MCF 10A (cell line): Measurements from ENCODE around the gene FAM110D. TPM values are rescaled to one million over a fixed set of nuclear protein-coding genes. Genes with fewer than 3 reads are reported as not detected.
A peak's percentile ranks its signal among the peaks of the same experiment; 100 is the strongest.

Experiments
- BruUV-seq: library from RNA; stranded (reverse); fragments of 400-500 nt; replicated peaks from 2 replicates; lab custom pipeline; 2021; lab: Mats Ljungman, UMichigan
- CTCF ChIA-PET: fragments of 300-600 bp; sonication (Branson Sonifier 250); formaldehyde crosslinking; extraction: SDS; loops from one replicate; lab custom pipeline; 2021; ENCODE audit warnings: antibody characterized with exemption, inconsistent platforms; lab: Yijun Ruan, JAX
- POLR2A ChIA-PET: fragments of 300-600, 350-650 bp; sonication (Branson Sonifier 250); formaldehyde crosslinking; extraction: SDS; loops from one replicate; lab custom pipeline; 2020; ENCODE audit warnings: antibody characterized with exemption, inconsistent platforms; lab: Yijun Ruan, JAX
- DNase-seq: peaks from one replicate; pipeline ENCODE4 v3.0.0-alpha.2; 2018; ENCODE audit not compliant: unreplicated experiment
- H3K27ac Mint-ChIP-seq: one replicate; pipeline ENCODE4 v1.8.0; 2022; ENCODE audit warnings: mild to moderate bottlenecking, low read depth, mixed read lengths; ENCODE audit not compliant: unreplicated experiment
- H3K27me3 Mint-ChIP-seq: one replicate; pipeline ENCODE4 v1.8.0; 2022; ENCODE audit warnings: mixed read lengths; ENCODE audit not compliant: insufficient read depth, unreplicated experiment
- H3K36me3 Mint-ChIP-seq: one replicate; pipeline ENCODE4 v1.8.0; 2022; ENCODE audit warnings: mild to moderate bottlenecking, moderate library complexity, mixed read lengths; ENCODE audit not compliant: insufficient read depth, unreplicated experiment
- H3K4me1 Mint-ChIP-seq: one replicate; pipeline ENCODE4 v1.8.0; 2022; ENCODE audit warnings: mixed read lengths; ENCODE audit not compliant: insufficient read depth, unreplicated experiment
- H3K4me3 Mint-ChIP-seq: one replicate; pipeline ENCODE4 v1.8.0; 2022; ENCODE audit warnings: mild to moderate bottlenecking, moderate library complexity, mixed read lengths; ENCODE audit not compliant: unreplicated experiment
- H3K9me3 Mint-ChIP-seq: one replicate; pipeline ENCODE4 v1.8.0; 2022; ENCODE audit warnings: mixed read lengths; ENCODE audit not compliant: unreplicated experiment
- CTCF ChIP-seq: fragments of 200-600 bp; IDR thresholded peaks from one replicate; pipeline ENCODE4 v1.8.0; 2022; ENCODE audit warnings: antibody characterized with exemption, mild to moderate bottlenecking; ENCODE audit not compliant: unreplicated experiment
- intact Hi-C: fragments of 100-400 bp; cut with micrococcal nuclease; formaldehyde crosslinking; loops from 2 replicates; pipeline ENCODE4 v1.14.1; 2022
- total RNA-seq: library from RNA; stranded (reverse); gene quantifications from 2 replicates; pipeline ENCODE4 v1.2.3, GENCODE V29; 2022

The FAM110D gene
- total RNA-seq, 1 experiment from 2014 or later = not detected

GRCh38 chr1:26111530-26112406, 47.1 kb upstream of the FAM110D start, which contains the start of gene PDIK1L:
TSS of gene PDIK1L (plus strand) at chr1:26111824. CDS start at chr1:26114309, 2,485 bp downstream.
- intact Hi-C loops = loop anchor here (5.0 kb wide), 1 partner anchor 166 kb away; no protein-coding TSS in a partner anchor

GRCh38 chr1:26112407-26112775, 46.5 kb upstream of the FAM110D start:
- DNase-seq = no peak
- no peaks in the 10 kb centered on the region for H3K27me3 Mint-ChIP-seq

More at GRCh38 chr1:26111530-26112406, 47.1 kb upstream of the FAM110D start, which contains the start of gene PDIK1L:
- no TSS peak for BruUV-seq
- no peaks in the 10 kb centered on the region for H3K27me3 Mint-ChIP-seq
- ChIA-PET CTCF (interaction anchor here (0.6 to 7.3 kb wide), 7 partner anchors 9 to 279 kb away, joined by 3 to 65 read pairs (median 5); no protein-coding TSS in a partner anchor), POLR2A (interaction anchor here (0.6 to 7.1 kb wide), 16 partner anchors 9 to 389 kb away, joined by 3 to 190 read pairs (median 5); partner anchors contain the start of genes CEP85, DHDDS, PAFAH2 and SH3BGRL3)
- peak within 1 kb of the TSS; percentile 70 for H3K27ac Mint-ChIP-seq
- H3K4me1 Mint-ChIP-seq = no peaks in the 10 kb centered on the region
- DNase-seq = peak; percentile 93
- peaks cover 29% of the 10 kb centered on the region for H3K36me3 Mint-ChIP-seq
- peak within 1 kb of the TSS; percentile 85 for H3K4me3 Mint-ChIP-seq
- H3K9me3 Mint-ChIP-seq = no peaks in the 10 kb centered on the region
- no peak for TF ChIP-seq CTCF

GRCh38 chr1:26114165-26114927, 44.5 kb upstream of the FAM110D start:
- Mint-ChIP-seq H3K27ac (no peak overlapping the region), H3K4me3 (no peak overlapping the region)
- no peak for DNase-seq

More at GRCh38 chr1:26112407-26112775, 46.5 kb upstream of the FAM110D start:
- BruUV-seq = no TSS peak
- POLR2A ChIA-PET = interaction anchor here (1.2 to 7.1 kb wide), 5 partner anchors 10 to 167 kb away, joined by 3 to 190 read pairs (median 5); partner anchors contain the start of gene SH3BGRL3
- peaks cover 33% of the 10 kb centered on the region for H3K36me3 Mint-ChIP-seq
- peak overlapping the region; percentile 70 for H3K27ac Mint-ChIP-seq
- H3K4me3 Mint-ChIP-seq = peak overlapping the region; percentile 85
- TF ChIP-seq CTCF = no peak
- CTCF ChIA-PET = interaction anchor here (0.6 to 2.0 kb wide), 8 partner anchors 9 to 33 kb away, joined by 3 to 7 read pairs (median 4); no protein-coding TSS in a partner anchor
- intact Hi-C loops = loop anchor here (5.0 kb wide), 1 partner anchor 165 kb away; no protein-coding TSS in a partner anchor
- H3K9me3 Mint-ChIP-seq = no peaks in the 10 kb centered on the region
- H3K4me1 Mint-ChIP-seq = no peaks in the 10 kb centered on the region

More at GRCh38 chr1:26114165-26114927, 44.5 kb upstream of the FAM110D start:
- Mint-ChIP-seq H3K4me1 (no peaks in the 10 kb centered on the region), H3K27me3 (no peaks in the 10 kb centered on the region), H3K36me3 (peaks cover 52% of the 10 kb centered on the region), H3K9me3 (no peaks in the 10 kb centered on the region)
- intact Hi-C loops = loop anchor here (5.0 kb wide), 1 partner anchor 163 kb away; no protein-coding TSS in a partner anchor
- no TSS peak for BruUV-seq
- ChIA-PET POLR2A (interaction anchor here (1.1 to 7.1 kb wide), 2 partner anchors 11 to 120 kb away, joined by 4 to 190 read pairs; partner anchors contain the start of gene CEP85), CTCF (interaction anchor here (0.7 to 1.6 kb wide), 4 partner anchors 30 to 120 kb away, joined by 3 to 9 read pairs (median 4); partner anchors contain the start of gene CEP85)
- no peak for TF ChIP-seq CTCF
